Astrocyte of the cerebellum (primary cell): Measurements from ENCODE around the gene CHST12.
"Not testable (repeated sequence)": the region's sequence is repeated elsewhere in the genome, so short reads cannot be mapped to it uniquely, and the experiment has no call there.

Source experiments
- DNase-seq: peaks from one replicate; pipeline ENCODE4 v3.0.0-alpha.2; 2011; ENCODE audit warnings: low read depth
- H3K4me3 ChIP-seq: 2 replicates; pipeline ENCODE4 v1.5.1; 2011; ENCODE audit warnings: mild to moderate bottlenecking, low read depth, low read length, moderate library complexity
- CTCF ChIP-seq: IDR thresholded peaks from 2 replicates; pipeline ENCODE4 v1.5.1; 2012; ENCODE audit warnings: low read length, low read depth, moderate library complexity, mild to moderate bottlenecking; ENCODE audit errors: missing control alignments
- in situ Hi-C: cut with HindIII; loops from 2 replicates; pipeline ENCODE4 v1.10.0; 2017; ENCODE audit warnings: low sequenced_read_pairs

The CHST12 gene

DNA sequence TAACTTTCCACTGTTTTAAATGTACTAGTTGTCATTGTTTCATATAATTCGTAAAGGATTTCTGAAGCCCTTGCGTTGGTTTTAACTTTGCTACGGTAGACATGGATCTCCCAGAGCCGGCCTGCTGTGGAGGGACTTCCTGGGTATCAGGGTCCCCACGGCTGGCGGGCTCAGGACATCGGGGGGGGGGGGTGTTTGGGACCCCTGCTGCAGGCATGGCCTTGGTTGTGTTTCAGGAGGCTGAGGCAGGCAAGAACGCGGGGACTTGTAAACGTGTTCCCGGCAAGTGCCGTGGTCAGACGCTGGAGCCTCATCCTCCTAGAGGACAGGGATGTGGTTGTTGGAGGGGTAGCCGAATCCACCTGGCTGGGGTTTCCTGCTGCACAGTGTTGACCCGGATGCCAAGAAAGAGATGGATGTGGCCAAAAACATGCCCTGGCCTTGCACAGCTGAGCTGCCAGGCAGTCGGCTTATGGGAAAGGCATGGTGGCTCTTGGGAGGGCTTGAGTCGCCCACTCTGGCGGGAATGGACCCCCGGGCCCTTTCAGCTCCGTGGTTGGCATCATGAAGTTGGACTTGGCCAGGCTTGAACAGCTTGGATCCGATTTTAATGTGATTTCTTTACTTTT, 21.4 kb upstream of the CHST12 start:
- DNase-seq, result no peak
- no peak overlapping the region for H3K4me3 ChIP-seq
- no peak for TF ChIP-seq CTCF
- in situ Hi-C loops, result no loop called here

DNA sequence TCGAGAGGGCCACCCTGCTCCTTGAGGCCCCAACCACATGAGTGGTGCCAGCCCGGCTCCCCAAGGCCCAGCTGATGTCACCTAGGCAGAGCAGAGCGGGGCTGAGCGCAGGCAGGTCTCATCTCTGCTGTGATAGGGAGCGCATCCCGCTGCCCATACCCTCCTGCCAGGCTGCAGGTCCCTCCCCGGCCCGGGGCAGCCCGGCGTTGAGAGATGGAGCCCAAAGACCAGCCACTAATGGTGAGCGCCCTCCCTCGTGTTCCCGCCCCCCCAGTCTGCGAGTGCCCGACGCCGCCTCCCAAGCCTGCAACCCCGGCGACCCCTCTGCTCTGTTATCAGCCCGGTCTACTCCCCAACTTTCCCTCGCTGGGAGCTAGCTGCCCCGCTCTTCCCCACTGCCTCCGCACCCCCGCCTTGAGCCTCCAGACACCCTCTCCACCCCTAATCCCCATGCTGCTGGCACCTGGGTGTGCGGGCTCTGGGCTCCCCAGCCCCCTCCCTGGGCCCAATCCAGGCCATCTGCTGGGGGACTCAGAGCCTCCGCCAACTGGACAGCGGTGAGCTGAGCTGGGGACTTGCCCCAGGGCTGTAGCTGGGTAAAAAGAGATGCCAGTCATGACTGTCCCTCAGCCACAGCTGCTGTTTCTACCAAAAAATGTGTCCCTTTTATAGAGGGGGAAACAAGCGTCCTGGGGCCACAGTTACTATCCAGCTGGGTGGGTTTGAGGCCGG, 19.7 kb upstream of the CHST12 start:
- TF ChIP-seq CTCF, result no peak
- in situ Hi-C loops, result no loop called here
- no peak for DNase-seq
- H3K4me3 ChIP-seq, result no peak overlapping the region

DNA sequence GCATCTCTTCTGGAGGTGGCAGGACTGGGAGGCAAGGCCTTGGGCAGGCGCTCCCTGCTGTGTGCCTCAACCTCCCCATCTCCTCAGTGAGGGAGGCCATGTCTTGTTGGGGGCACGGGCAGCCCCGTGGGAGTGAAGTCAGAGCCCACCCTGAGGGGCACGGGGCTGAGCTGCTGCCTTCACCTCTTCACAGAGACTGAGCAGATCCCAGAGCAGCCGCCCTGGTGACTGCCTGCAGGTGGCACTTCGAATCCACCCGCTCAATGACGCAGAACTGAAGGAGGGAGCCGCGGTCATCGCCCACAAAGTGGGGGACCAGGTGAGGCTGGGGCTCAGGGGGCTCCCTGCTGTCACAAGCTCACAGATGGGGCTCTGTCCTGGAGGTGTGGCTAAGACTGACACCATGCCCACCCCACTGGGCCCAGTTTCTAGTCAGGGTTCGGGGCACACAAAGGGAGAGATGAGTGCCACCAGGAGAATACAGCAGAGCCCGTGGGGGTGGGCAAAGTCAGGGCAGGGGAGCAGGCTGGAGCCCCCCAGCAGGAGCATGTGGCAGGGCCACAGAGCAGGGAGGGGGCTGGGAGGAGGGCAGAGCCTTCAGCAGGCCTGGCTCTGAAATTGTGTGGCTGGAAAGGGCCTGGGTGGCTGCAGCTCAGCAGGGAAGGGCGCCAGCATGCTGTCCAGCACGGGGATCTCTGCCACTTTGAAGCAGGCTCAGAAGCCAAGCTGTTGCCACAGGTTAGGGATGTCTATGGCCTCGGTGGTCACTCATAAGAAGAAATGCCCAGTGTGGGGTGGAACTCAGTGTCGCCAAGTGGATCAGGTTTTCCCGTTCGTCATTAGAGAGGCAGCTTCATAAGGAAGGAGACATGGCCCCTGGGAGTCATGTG, 18.8 kb upstream of the CHST12 start:
- no peak overlapping the region for H3K4me3 ChIP-seq
- peak; percentile 37 for TF ChIP-seq CTCF
- in situ Hi-C loops, result no loop called here
- DNase-seq, result no peak

DNA sequence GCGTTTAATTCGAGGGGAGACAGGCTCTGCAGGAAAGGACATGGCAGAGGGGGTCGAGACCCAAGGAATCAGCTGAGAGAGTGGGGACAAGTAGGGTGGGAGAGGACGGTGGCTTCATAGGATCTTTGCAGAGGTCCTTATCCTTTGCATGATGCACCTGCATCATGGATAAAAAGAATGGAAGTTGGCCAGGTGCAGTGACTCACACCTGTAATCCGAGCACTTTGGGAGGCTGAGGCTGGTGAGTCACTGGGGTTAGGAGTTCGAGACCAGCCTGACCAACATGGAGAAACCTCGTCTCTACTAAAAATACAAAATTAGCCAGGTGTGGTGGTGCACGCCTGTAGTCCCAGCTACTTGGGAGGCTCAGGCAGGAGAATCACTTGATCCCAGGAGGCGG, 17.3 kb upstream of the CHST12 start:
- in situ Hi-C loops, DNase-seq, H3K4me3 ChIP-seq: not testable (repeated sequence)

GRCh38 chr7:2386964-2387669, 16.3 kb upstream of the CHST12 start:
- H3K4me3 ChIP-seq, result no peak overlapping the region
- in situ Hi-C loops, result no loop called here
- no peak for DNase-seq
- TF ChIP-seq CTCF, result no peak

DNA sequence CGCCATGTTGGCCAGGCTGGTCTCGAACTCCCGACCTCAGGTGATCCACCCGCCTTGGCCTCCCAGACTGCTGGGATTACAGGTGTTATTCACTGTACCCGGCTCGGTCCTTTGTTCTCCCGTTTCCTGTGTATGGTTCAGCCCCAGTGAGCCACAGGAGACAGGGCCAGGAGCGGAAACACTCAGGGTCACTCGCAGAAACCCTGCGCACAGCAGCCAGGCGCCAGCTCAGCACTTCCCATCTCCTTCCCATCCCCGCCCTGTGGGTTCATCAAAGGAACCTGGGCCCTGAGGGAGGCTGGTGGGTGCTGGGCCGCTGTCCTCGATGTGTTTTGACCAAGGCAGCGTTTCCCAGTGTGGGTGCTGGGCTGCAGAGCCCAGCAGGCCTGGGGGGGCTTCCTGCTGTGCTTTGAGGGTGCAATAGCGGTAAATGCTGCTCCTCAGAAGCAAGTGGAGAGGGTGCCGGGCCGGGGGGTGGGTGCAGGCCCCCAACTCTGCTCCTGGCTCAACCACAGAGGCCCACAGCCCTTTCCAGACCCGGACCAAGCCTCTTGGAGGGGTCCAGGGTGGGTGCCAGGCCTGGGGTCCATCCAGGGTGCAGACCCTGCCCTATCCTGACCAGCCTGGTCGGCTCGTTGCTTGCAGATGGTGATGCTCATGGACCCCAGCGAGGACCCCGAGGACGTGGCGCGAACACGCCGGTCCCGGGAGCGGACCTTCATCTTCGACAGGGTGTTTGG, 15.3 kb upstream of the CHST12 start:
- DNase-seq, result no peak
- TF ChIP-seq CTCF, result no peak
- no peak overlapping the region for H3K4me3 ChIP-seq
- in situ Hi-C loops, result no loop called here
